Activated CD8-positive, alpha-beta T cell treated with anti-CD3 and anti-CD28 coated beads for 36 hours (primary cell): Measurements from ENCODE around the gene POLR2H. TPM values are rescaled to one million over a fixed set of nuclear protein-coding genes. Genes with fewer than 3 reads are reported as not detected.

Experiments
- ATAC-seq: fragments of 200-7000 bp; cut with Tn5 transposase; one replicate; pipeline ENCODE4 v1.10.0; 2021; ENCODE audit warnings: mild to moderate bottlenecking, moderate library complexity
- CTCF ChIA-PET: fragments of 350-600 bp; sonication (Branson Sonifier 250); formaldehyde crosslinking; loops from one replicate; lab custom pipeline; 2021; ENCODE audit warnings: antibody characterized with exemption; lab: Charles Lee
- POLR2A ChIA-PET: fragments of 350-600 bp; sonication (Branson Sonifier 250); formaldehyde crosslinking; loops from one replicate; lab custom pipeline; 2021; ENCODE audit warnings: antibody characterized with exemption; lab: Charles Lee
- DNase-seq: peaks from one replicate; pipeline ENCODE4 v3.0.0-alpha.2; 2020
- H3K27ac Mint-ChIP-seq: one replicate; pipeline ENCODE4 v1.8.0; 2021; ENCODE audit warnings: mild to moderate bottlenecking, mixed read lengths
- H3K27me3 Mint-ChIP-seq: one replicate; pipeline ENCODE4 v1.8.0; 2021; ENCODE audit warnings: mixed read lengths
- H3K36me3 Mint-ChIP-seq: one replicate; pipeline ENCODE4 v1.8.0; 2021; ENCODE audit warnings: low read depth, mixed read lengths
- H3K4me1 Mint-ChIP-seq: one replicate; pipeline ENCODE4 v1.8.0; 2021; ENCODE audit warnings: low read depth, mixed read lengths
- H3K4me3 Mint-ChIP-seq: one replicate; pipeline ENCODE4 v1.8.0; 2021; ENCODE audit warnings: mild to moderate bottlenecking, moderate library complexity, mixed read lengths
- H3K9me3 Mint-ChIP-seq: one replicate; pipeline ENCODE4 v1.8.0; 2021; ENCODE audit warnings: mixed read lengths
- CTCF ChIP-seq: fragments of 200-600 bp; IDR thresholded peaks from one replicate; pipeline ENCODE4 v1.8.0; 2022; ENCODE audit warnings: antibody characterized with exemption, mild to moderate bottlenecking
- intact Hi-C: fragments of 100-400 bp; cut with micrococcal nuclease; formaldehyde crosslinking; loops from one replicate; pipeline ENCODE4 v1.10.0; 2022
- total RNA-seq, 2 experiments: library from RNA; stranded (reverse); gene quantifications; one replicate each; pipeline ENCODE4 v1.2.3, GENCODE V29; 2021

POLR2H gene
- total RNA-seq, 2 experiments from 2014 or later = 166 to 169 TPM

DNA sequence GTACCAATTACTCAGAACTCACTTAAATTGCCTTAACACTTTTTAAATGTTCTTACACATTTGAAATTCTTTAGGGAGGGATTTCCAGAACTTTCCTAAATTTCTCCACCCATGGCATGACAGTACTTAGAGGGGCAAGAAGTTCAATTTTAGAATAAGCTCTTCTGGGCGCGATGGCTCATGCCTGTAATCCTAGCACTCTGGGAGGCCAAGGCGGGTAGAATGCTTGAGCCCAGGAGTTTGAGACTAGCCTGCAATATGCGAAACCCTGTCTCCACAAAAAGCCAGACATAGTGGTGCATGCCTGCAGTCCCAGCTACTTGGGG lies 13.5 kb upstream of the POLR2H start:
- no peaks in the 10 kb centered on the region for H3K36me3 Mint-ChIP-seq
- intact Hi-C loops = no loop called here
- H3K27ac Mint-ChIP-seq = no peak overlapping the region
- H3K4me1 Mint-ChIP-seq = no peaks in the 10 kb centered on the region
- ChIA-PET POLR2A (interaction anchor here (1.1 to 1.9 kb wide), 4 partner anchors 12 to 32 kb away, joined by 5 to 10 read pairs (median 6); no protein-coding TSS in a partner anchor), CTCF (no interaction called here)
- no peaks in the 10 kb centered on the region for H3K27me3 Mint-ChIP-seq
- no peak for DNase-seq
- ATAC-seq = no peak
- H3K4me3 Mint-ChIP-seq = no peak overlapping the region
- no peaks in the 10 kb centered on the region for H3K9me3 Mint-ChIP-seq
- TF ChIP-seq CTCF = no peak

DNA sequence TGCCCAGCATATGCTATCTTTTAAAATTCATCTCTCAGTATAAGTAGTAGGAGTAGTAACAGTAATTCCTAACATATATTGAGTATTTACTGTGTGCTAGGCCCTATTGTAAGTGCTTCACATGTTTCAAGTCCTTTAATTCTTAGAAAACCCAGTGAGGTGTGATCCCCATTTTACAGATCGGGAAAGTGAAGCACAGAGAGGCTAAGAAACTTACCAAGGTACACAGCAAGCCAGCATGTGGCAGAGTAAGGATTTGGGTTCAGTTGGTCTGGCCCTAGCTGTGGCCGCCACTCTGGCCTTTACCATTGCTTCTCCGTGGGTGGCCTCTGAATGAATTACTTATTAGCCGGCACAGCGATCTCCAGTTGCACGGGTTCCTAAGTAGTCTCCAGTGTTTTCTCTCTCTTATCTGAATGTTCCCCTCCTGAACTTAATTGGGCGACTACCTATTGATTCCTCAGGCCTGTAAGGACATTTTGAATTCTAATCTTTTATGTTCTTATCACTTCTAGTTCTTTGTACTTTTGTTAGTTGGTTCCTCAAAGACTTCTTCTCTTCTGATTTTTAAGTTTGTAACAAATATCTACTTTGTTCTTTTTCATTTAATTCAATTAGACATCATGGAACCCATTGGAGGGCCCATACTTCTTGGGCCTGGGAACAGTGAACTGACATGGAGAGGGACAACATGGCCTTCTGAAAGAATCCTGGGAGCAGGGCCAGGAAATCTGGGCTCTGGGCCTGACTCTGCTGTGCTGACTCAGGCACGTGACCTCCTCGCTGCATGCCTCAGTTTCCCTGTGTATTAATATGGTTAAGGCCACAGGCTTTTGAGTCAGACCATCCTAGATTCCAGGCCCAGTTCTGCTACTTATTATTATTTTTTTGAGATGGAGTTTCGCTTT lies 11.7 kb upstream of the POLR2H start:
- Mint-ChIP-seq H3K27me3 (no peaks in the 10 kb centered on the region), H3K36me3 (no peaks in the 10 kb centered on the region), H3K4me3 (no peak overlapping the region), H3K4me1 (peaks cover 4% of the 10 kb centered on the region), H3K9me3 (no peaks in the 10 kb centered on the region), H3K27ac (no peak overlapping the region)
- TF ChIP-seq CTCF = no peak
- ChIA-PET POLR2A (no interaction called here), CTCF (interaction anchor here (1.0 kb wide), 1 partner anchor 194 kb away, joined by 3 read pairs; no protein-coding TSS in a partner anchor)
- ATAC-seq = no peak
- DNase-seq = no peak
- intact Hi-C loops = no loop called here

GRCh38 chr3:184350618-184351017 lies 10.9 kb upstream of the POLR2H start:
- H3K4me3 Mint-ChIP-seq = no peak overlapping the region
- no peaks in the 10 kb centered on the region for H3K36me3 Mint-ChIP-seq
- DNase-seq = no peak
- no peaks in the 10 kb centered on the region for H3K9me3 Mint-ChIP-seq
- POLR2A ChIA-PET = interaction anchor here (0.7 to 2.1 kb wide), 2 partner anchors 11 to 27 kb away, joined by 3 to 11 read pairs; partner anchors contain the start of genes CLCN2 and POLR2H
- TF ChIP-seq CTCF = no peak
- CTCF ChIA-PET = interaction anchor here (1.0 kb wide), 1 partner anchor 193 kb away, joined by 3 read pairs; no protein-coding TSS in a partner anchor
- H3K27me3 Mint-ChIP-seq = no peaks in the 10 kb centered on the region
- ATAC-seq = no peak
- intact Hi-C loops = no loop called here
- peaks cover 4% of the 10 kb centered on the region for H3K4me1 Mint-ChIP-seq
- no peak overlapping the region for H3K27ac Mint-ChIP-seq

GRCh38 chr3:184351511-184352148 lies 9.9 kb upstream of the POLR2H start:
- Mint-ChIP-seq H3K4me3 (no peak overlapping the region), H3K9me3 (no peaks in the 10 kb centered on the region), H3K4me1 (peaks cover 4% of the 10 kb centered on the region), H3K36me3 (no peaks in the 10 kb centered on the region), H3K27me3 (no peaks in the 10 kb centered on the region), H3K27ac (no peak overlapping the region)
- ChIA-PET POLR2A (interaction anchor here (2.1 kb wide), 1 partner anchor 10 kb away, joined by 11 read pairs; the partner anchor contains the start of genes CLCN2 and POLR2H), CTCF (interaction anchor here (2.0 kb wide), 1 partner anchor 20 kb away, joined by 6 read pairs; no protein-coding TSS in a partner anchor)
- intact Hi-C loops = no loop called here
- DNase-seq (no peak), ATAC-seq (no peak)
- TF ChIP-seq CTCF = no peak
